HG02938 (cell line): Measurements from ENCODE around the gene IGSF1.
"Not testable (repeated sequence)": the region's sequence is repeated elsewhere in the genome, so short reads cannot be mapped to it uniquely, and the experiment has no call there.

Source experiments
- ATAC-seq: cut with Tn5 transposase; IDR thresholded peaks from one replicate; pipeline ENCODE4 v1.9.1; 2021; ENCODE audit warnings: mild to moderate bottlenecking, moderate library complexity; ENCODE audit not compliant: unreplicated experiment

Gene IGSF1

DNA sequence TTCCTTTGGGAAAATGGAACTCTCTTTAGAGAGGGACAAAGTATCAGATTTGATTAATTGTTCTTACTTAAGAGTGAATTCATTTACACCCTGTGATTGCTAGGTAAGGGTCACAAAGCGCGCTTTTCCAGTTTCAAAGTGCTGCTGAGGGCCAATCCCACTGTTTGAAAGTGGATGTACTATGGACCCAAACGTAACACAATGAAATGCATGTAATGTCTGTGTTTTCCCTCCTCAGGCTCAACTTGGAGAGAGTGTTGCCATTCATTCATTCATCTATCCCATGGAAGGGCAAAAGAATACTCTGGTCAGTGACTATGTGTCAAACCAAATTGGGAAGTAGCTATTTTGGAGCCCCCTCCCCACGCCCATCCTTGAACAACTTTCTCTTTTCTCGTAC, 16.1 kb downstream of the IGSF1 start:
- no peak for ATAC-seq

- no peak for ATAC-seq
Observed at GRCh38 chrX:131271826-131272225, 17.3 kb downstream of the IGSF1 start.

- ATAC-seq, result no peak
Observed at GRCh38 chrX:131271274-131271673, 17.8 kb downstream of the IGSF1 start.

DNA sequence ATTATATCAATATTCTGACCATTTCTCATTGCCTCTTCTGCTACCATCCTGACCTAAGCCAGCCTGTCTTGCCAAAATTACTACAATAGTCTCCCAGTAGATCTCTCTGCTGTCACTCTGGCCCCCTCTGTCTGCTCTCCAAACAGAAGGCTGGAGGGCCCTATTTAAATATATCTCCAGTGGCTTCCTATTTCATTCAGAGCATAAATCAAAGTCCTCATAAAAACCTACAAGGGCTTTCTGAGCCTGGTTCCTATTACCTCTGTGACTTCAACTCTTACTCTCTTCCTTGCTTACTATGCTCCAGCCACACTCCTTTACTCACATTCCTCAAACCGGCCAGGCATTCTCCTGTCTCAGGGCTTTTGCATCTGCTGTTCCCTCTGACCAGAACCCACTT, 19.0 kb downstream of the IGSF1 start:
- no peak for ATAC-seq

DNA sequence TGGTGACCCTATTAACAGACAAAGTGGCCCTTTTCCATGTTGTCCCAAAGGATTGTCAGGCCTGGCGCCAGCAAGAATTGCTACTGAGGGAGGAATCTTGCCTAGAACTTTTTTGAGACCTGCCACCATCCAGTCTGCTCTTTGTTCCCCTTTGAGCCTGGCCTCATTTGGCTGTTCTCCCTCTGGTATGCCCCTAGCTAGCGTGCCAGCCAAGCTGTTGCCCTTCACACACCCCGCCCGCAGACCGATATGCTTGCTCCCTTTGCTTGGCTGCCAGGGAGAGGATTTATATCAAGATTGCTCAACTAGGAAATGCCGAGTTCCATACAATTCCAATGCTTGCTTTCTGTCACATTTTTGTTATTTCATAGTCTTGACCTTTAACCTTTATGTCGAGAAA, 24.4 kb downstream of the IGSF1 start:
- ATAC-seq, result no peak

- ATAC-seq, result no peak
Observed at GRCh38 chrX:131264053-131264452, 25.1 kb downstream of the IGSF1 start.

GRCh38 chrX:131262738-131263679, 26.1 kb downstream of the IGSF1 start:
- ATAC-seq, result no peak

- ATAC-seq, result no peak
Observed at GRCh38 chrX:131262200-131262599, 26.9 kb downstream of the IGSF1 start.

GRCh38 chrX:131257367-131257766, 31.7 kb downstream of the IGSF1 start:
- ATAC-seq, result no peak

DNA sequence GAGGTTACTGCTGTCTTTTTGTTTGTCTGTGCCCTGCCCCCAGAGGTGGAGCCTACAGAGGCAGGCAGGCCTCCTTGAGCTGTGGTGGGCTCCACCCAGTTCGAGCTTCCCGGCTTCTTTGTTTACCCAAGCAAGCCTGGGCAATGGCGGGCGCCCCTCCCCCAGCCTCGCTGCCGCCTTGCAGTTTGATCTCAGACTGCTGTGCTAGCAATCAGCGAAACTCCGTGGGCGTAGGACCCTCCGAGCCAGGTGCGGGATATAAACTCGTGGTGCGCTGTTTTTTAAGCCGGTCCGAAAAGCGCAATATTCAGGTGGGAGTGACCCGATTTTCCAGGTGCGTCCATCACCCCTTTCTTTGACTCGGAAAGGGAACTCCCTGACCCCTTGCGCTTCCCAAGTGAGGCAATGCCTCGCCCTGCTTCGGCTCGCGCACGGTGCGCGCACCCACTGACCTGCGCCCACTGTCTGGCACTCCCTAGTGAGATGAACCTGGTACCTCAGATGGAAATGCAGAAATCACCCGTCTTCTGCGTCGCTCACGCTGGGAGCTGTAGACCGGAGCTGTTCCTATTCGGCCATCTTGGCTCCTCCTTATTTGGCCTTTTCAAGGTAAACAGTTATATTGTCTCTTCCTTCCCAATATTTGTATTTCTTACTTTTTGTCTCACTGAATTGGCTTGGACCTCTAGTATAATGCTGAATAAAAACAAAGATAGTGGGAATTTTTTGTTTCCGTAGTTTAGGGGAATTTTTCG, 37.9 kb downstream of the IGSF1 start:
- not testable (repeated sequence) for ATAC-seq

GRCh38 chrX:131239057-131239456, 50.0 kb downstream of the IGSF1 start:
- ATAC-seq, result no peak

DNA sequence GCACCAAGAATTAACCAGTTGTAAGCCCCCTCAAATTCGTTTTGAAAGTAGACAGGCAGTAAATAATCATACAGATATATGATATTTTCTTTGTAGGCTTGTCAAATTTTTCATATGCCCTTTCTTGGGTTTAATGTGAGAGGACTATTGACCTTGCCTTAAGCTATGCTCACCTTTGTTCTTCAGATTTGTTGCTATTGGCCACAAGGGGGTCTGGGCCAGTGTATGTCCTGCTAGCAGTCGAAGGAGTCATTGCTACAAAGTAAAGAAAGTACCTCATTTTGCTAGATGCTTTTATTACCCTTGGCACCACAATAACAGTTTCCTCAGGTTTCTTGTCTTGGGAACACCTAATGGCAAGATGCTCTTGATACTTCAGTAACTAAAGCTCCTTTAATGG, 51.7 kb downstream of the IGSF1 start:
- ATAC-seq, result no peak

GRCh38 chrX:131235768-131236545, 53.1 kb downstream of the IGSF1 start:
- ATAC-seq, result no peak

- ATAC-seq, result no peak
Observed at GRCh38 chrX:131227608-131228007, 61.5 kb downstream of the IGSF1 start.

- no peak for ATAC-seq
Observed at GRCh38 chrX:131226591-131226990, 62.5 kb downstream of the IGSF1 start.

- ATAC-seq, result no peak
Observed at GRCh38 chrX:131225078-131225477, 64.0 kb downstream of the IGSF1 start.
